Fibroblast of lung (primary cell): ENCODE data around the gene CHST15. TPM values are rescaled to one million over a fixed set of nuclear protein-coding genes. Genes with fewer than 3 reads are reported as not detected.

Source experiments
- DNase-seq, 2 donors: peaks; one replicate each; pipeline versions ENCODE4 v3.0.0 to v3.0.0-alpha.2; 2010; ENCODE audit warnings: low read depth in 2 of 2
- H2AFZ ChIP-seq: 2 replicates; pipeline ENCODE4 v1.5.1; 2012; ENCODE audit warnings: low read length, control low read depth, inconsistent platforms
- H3K27ac ChIP-seq: 2 replicates; pipeline ENCODE4 v1.5.1; 2011; ENCODE audit warnings: low read length, control low read depth; ENCODE audit not compliant: insufficient read depth
- H3K27me3 ChIP-seq: 2 replicates; pipeline ENCODE4 v1.5.1; 2011; ENCODE audit warnings: mild to moderate bottlenecking, low read length; ENCODE audit not compliant: control insufficient read depth, insufficient read depth
- H3K36me3 ChIP-seq: 2 replicates; pipeline ENCODE4 v1.5.1; 2011; ENCODE audit warnings: low read length; ENCODE audit not compliant: control insufficient read depth, insufficient read depth
- H3K4me1 ChIP-seq: 2 replicates; pipeline ENCODE4 v1.5.1; 2011; ENCODE audit warnings: low read length; ENCODE audit not compliant: control insufficient read depth, insufficient read depth; ENCODE audit errors: extremely low read depth
- H3K4me2 ChIP-seq: 2 replicates; pipeline ENCODE4 v1.5.1; 2011; ENCODE audit warnings: low read length, control low read depth; ENCODE audit not compliant: insufficient read depth; ENCODE audit errors: extremely low read depth
- H3K4me3 ChIP-seq, 4 experiments: fragments of 200-600 bp in 1 of 4; sonication (generic) in 1 of 4; replicated peaks in 1 of 4; 2 replicates each; pipeline ENCODE4 v1.5.1; 2011 to 2016; ENCODE audit warnings: low read length in 4 of 4, low read depth in 3 of 4, mild to moderate bottlenecking in 3 of 4, control low read depth in 2 of 4, inconsistent platforms in 1 of 4, mixed read lengths in 1 of 4; ENCODE audit not compliant: insufficient read depth in 1 of 4; ENCODE audit errors: control extremely low read depth in 1 of 4
- H3K79me2 ChIP-seq: 2 replicates; pipeline ENCODE4 v1.5.1; 2012; ENCODE audit warnings: mild to moderate bottlenecking, low read length, inconsistent platforms; ENCODE audit not compliant: control insufficient read depth, insufficient read depth
- H3K9ac ChIP-seq: 2 replicates; pipeline ENCODE4 v1.5.1; 2011; ENCODE audit warnings: mild to moderate bottlenecking, low read length, control low read depth; ENCODE audit not compliant: insufficient read depth
- H3K9me3 ChIP-seq: 2 replicates; pipeline ENCODE4 v1.5.1; 2012; ENCODE audit warnings: low read depth, low read length; ENCODE audit not compliant: control insufficient read depth, insufficient read depth
- H4K20me1 ChIP-seq: 2 replicates; pipeline ENCODE4 v1.5.1; 2011; ENCODE audit warnings: low read length; ENCODE audit not compliant: control insufficient read depth, insufficient read depth; ENCODE audit errors: extremely low read depth
- EZH2 ChIP-seq: IDR thresholded peaks from 2 replicates; pipeline ENCODE4 v1.5.1; 2012; ENCODE audit warnings: low read length, control low read depth, mild to moderate bottlenecking; ENCODE audit errors: missing control alignments
- polyA plus RNA-seq, 2 donors: library from polyadenylated mRNA; depleted of rRNA in 1 of 2; stranded (reverse) in 1 of 2; unstranded in 1 of 2; fragments of >200 nt; gene quantifications; 2 replicates each; pipeline ENCODE4 v1.2.1, GENCODE V29; 2011 to 2012; ENCODE audit warnings: missing spikeins in 1 of 2
- total RNA-seq: library from RNA; depleted of rRNA; stranded (reverse); fragments of >200 nt; gene quantifications from 2 replicates; pipeline ENCODE4 v1.2.1, GENCODE V29; 2014
- TF ChIP-seq, protein P1 (sequence below), 2 donors: IDR thresholded peaks in 1 of 2; conservative IDR thresholded peaks in 1 of 2; 1 replicate in 1 of 2; 2 replicates in 1 of 2; pipeline ENCODE4 v1.5.1; 2011 to 2012; ENCODE audit warnings: low read length in 2 of 2, control low read depth in 1 of 2, inconsistent platforms in 1 of 2, low read depth in 1 of 2, mild to moderate bottlenecking in 1 of 2

Gene CHST15
- total and polyA plus RNA-seq, 2 donors (not counting 1 experiment from before 2014, with no cell fraction given): 5.0 to 7.9 TPM

GRCh38 chr10:124124123-124124768 lies 30.8 kb upstream of the CHST15 start:
- Histone ChIP-seq H3K79me2 (no peaks in the 10 kb centered on the region), H2AFZ (no peak overlapping the region), H3K4me1 (no peaks in the 10 kb centered on the region), H3K4me3 (no peak overlapping the region), H3K4me2 (no peak overlapping the region), H4K20me1 (no peaks in the 10 kb centered on the region), H3K36me3 (no peaks in the 10 kb centered on the region), H3K9me3 (no peaks in the 10 kb centered on the region), H3K27ac (no peak overlapping the region), H3K9ac (no peak overlapping the region), H3K27me3 (no peaks in the 10 kb centered on the region)
- TF ChIP-seq EZH2: no peak
- TF ChIP-seq, protein P1, sequence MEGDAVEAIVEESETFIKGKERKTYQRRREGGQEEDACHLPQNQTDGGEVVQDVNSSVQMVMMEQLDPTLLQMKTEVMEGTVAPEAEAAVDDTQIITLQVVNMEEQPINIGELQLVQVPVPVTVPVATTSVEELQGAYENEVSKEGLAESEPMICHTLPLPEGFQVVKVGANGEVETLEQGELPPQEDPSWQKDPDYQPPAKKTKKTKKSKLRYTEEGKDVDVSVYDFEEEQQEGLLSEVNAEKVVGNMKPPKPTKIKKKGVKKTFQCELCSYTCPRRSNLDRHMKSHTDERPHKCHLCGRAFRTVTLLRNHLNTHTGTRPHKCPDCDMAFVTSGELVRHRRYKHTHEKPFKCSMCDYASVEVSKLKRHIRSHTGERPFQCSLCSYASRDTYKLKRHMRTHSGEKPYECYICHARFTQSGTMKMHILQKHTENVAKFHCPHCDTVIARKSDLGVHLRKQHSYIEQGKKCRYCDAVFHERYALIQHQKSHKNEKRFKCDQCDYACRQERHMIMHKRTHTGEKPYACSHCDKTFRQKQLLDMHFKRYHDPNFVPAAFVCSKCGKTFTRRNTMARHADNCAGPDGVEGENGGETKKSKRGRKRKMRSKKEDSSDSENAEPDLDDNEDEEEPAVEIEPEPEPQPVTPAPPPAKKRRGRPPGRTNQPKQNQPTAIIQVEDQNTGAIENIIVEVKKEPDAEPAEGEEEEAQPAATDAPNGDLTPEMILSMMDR (conservative IDR thresholded peaks at IDR 0.05 in 1 of 2, IDR thresholded peaks at IDR 0.05 in 1 of 2; ENCODE audit: low read depth in 1 of 2, low read length in 2 of 2): no peak
- DNase-seq: no peak

DNA sequence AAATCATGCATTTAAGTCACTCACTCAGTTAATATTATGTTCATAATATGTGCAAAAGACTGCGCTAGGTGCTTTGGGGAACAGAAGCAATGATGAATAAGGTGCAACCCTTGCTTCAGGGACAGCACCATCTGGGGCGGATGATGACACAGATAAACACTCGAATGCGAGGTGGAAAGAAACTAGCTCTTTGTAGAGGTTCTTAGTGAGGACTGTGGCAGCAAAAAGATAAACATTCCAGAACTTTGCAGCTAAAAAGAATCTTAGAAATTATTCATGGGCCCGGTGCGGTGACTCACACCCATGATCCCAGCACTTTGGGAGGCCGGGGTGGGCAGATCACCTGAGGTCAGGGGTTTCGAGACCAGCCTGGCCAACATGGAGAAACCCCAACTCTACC lies 29.8 kb upstream of the CHST15 start:
- Histone ChIP-seq H3K4me1 (no peaks in the 10 kb centered on the region), H3K79me2 (no peaks in the 10 kb centered on the region), H3K9me3 (no peaks in the 10 kb centered on the region), H3K36me3 (no peaks in the 10 kb centered on the region), H3K9ac (no peak overlapping the region), H3K4me2 (no peak overlapping the region), H3K27me3 (no peaks in the 10 kb centered on the region), H2AFZ (no peak overlapping the region), H3K27ac (no peak overlapping the region), H3K4me3 (no peak overlapping the region), H4K20me1 (no peaks in the 10 kb centered on the region)
- DNase-seq: peak in 1 of 2 donors; percentile 74
- no peak for TF ChIP-seq EZH2
- TF ChIP-seq, protein P1 (conservative IDR thresholded peaks at IDR 0.05 in 1 of 2, IDR thresholded peaks at IDR 0.05 in 1 of 2; ENCODE audit: low read depth in 1 of 2, low read length in 2 of 2): no peak

DNA sequence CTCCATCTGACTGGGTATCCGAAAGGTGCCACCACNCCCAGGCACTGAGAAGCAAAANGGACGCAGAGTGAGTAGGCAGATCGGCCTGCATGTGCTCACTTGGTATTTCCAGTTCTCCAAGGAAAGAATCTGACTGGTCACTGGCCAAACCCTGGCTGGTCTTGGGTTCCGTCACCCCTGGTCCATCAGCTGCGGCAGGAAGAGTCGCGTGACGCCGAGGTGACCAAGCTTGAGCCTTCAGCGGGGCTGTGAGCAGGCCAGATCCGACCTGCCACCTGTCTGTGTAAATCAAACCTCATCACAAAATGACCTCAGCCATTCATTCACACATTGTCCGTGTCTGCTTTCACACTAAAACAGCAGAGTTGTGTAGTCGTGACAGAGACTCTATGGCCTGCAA lies 28.8 kb upstream of the CHST15 start:
- H4K20me1 ChIP-seq: no peaks in the 10 kb centered on the region
- H3K9ac ChIP-seq: no peak overlapping the region
- no peaks in the 10 kb centered on the region for H3K36me3 ChIP-seq
- no peak overlapping the region for H2AFZ ChIP-seq
- H3K4me3 ChIP-seq: no peak overlapping the region
- no peaks in the 10 kb centered on the region for H3K4me1 ChIP-seq
- no peaks in the 10 kb centered on the region for H3K9me3 ChIP-seq
- H3K27ac ChIP-seq: no peak overlapping the region
- H3K4me2 ChIP-seq: no peak overlapping the region
- TF ChIP-seq EZH2: no peak
- TF ChIP-seq, protein P1 (conservative IDR thresholded peaks at IDR 0.05 in 1 of 2, IDR thresholded peaks at IDR 0.05 in 1 of 2; ENCODE audit: low read depth in 1 of 2, low read length in 2 of 2): no peak
- no peak for DNase-seq
- no peaks in the 10 kb centered on the region for H3K79me2 ChIP-seq
- no peaks in the 10 kb centered on the region for H3K27me3 ChIP-seq
